ENCODE measurements around the gene ALOX12B.

ALOX12B gene

DNA sequence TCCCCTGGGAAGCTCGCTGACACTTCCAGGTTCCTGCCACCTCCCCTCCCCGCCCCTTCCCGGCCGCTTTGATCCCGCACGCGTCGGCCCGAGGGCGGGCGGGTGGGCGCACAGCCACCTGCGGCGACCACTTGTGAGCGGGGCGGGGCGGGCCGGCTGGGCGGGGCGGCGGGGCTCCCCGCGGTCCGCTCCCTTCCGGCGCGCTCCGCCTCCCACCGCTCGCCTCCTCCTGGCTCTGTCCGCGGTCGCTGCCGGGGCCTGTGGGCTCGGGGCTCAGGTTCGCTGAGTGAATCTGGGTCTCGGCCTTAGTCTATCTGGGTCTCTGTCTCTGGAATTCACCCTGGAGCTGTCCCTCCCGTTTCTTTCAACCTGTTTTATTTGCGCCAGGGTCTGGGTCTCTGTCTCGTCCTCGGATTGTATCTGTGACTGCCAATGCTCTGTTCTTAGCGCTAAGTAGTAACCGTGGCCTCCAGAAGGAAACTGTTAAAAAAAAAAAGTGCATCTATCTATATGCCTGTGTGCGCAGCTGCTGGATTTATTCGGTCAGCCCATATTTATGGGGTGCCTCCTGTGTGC lies 39.1 kb upstream of the ALOX12B start:
- H3K27me3 ChIP-seq (replicated peaks), result no peaks in the 10 kb centered on the region
- H3K36me3 ChIP-seq (replicated peaks), result no peaks in the 10 kb centered on the region
- H3K27ac ChIP-seq, result no peak overlapping the region
- H3K4me3 ChIP-seq (ENCODE audit: low read depth, low read length), result peak overlapping the region; percentile 69
- in situ Hi-C loops (cut with HindIII; ENCODE audit: low pct_ligation_motif_present, low sequenced_read_pairs), result no loop called here
- TF ChIP-seq, protein P1, sequence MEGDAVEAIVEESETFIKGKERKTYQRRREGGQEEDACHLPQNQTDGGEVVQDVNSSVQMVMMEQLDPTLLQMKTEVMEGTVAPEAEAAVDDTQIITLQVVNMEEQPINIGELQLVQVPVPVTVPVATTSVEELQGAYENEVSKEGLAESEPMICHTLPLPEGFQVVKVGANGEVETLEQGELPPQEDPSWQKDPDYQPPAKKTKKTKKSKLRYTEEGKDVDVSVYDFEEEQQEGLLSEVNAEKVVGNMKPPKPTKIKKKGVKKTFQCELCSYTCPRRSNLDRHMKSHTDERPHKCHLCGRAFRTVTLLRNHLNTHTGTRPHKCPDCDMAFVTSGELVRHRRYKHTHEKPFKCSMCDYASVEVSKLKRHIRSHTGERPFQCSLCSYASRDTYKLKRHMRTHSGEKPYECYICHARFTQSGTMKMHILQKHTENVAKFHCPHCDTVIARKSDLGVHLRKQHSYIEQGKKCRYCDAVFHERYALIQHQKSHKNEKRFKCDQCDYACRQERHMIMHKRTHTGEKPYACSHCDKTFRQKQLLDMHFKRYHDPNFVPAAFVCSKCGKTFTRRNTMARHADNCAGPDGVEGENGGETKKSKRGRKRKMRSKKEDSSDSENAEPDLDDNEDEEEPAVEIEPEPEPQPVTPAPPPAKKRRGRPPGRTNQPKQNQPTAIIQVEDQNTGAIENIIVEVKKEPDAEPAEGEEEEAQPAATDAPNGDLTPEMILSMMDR (IDR thresholded peaks at IDR 0.05; ENCODE audit: low read depth, low read length, missing control alignments), result no peak
- no peak for DNase-seq

DNA sequence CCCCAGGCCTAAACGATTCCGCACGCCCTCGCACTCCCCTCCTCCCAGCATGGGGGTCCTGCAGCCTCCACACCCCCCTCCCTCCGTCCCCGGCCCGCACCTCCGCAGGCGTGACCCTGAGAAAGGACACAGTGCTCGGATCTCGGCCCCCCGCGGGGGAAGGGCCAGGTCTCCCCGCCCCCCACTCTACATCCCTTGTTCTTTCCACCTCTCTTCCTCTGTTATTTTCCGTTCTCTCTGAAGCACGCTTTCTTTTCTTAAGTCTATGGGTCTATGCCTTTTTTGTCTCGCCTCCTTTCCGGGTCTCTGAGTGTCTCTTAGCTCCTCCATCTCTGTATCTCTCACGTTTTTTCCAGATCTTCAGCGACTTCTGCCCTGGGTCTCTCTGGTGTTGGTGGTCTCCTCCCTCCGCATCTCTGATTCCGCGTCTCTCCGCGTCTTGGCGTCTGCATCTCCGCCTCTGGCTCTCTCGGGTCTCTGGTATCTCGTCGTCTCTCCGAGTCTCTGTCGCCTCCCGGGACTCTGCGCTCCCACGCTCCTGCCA lies 38.5 kb upstream of the ALOX12B start:
- in situ Hi-C loops (cut with HindIII; ENCODE audit: low pct_ligation_motif_present, low sequenced_read_pairs), result no loop called here
- H3K36me3 ChIP-seq (replicated peaks), result no peaks in the 10 kb centered on the region
- no peaks in the 10 kb centered on the region for H3K27me3 ChIP-seq (replicated peaks)
- H3K4me3 ChIP-seq (ENCODE audit: low read depth, low read length), result peak overlapping the region; percentile 69
- no peak overlapping the region for H3K27ac ChIP-seq
- TF ChIP-seq, protein P1 (IDR thresholded peaks at IDR 0.05; ENCODE audit: low read depth, low read length, missing control alignments), result no peak
- DNase-seq, result no peak

DNA sequence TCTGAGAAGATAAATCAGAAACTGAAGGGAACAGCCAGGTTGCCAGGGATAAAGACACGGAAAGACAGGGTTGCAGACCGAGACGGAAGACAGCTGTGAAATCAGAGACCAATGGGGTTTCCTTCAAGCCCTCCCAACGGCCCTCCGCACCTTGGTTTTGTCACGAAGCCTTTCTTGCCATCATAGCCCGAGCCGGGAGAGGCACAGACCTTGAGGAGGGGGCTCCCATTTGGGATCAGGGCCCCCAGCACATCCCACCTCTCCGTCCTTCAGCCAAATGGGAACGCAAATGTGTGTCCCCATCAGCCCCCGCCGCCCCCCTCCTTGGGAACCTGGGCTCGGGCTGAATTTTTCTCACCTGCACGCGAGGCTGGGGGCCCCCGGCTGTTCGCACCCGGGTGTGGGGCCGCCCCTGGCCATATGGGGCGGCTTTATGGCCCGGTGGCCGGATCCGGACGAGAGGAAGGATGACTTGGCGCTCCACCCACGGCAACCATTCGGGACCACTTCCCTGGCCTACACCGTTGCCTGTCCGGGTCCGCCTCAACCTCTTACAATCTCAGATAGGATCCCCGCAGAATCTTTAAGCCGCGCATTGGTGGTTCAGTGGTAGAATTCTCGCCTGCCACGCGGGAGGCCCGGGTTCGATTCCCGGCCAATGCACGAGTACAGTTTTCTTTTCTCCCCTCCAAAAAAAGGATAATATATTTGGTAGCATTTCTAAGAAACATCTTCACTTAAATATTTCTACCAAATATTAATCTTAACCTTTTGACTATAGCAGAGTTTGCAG lies 37.8 kb upstream of the ALOX12B start:
- TF ChIP-seq, protein P1 (IDR thresholded peaks at IDR 0.05; ENCODE audit: low read depth, low read length, missing control alignments), result no peak
- Histone ChIP-seq H3K27ac (no peak overlapping the region), H3K4me3 (ENCODE audit: low read depth, low read length) (peak overlapping the region; percentile 69), H3K27me3 (replicated peaks) (no peaks in the 10 kb centered on the region), H3K36me3 (replicated peaks) (no peaks in the 10 kb centered on the region)
- peak; percentile 75 for DNase-seq
- in situ Hi-C loops (cut with HindIII; ENCODE audit: low pct_ligation_motif_present, low sequenced_read_pairs), result no loop called here

DNA sequence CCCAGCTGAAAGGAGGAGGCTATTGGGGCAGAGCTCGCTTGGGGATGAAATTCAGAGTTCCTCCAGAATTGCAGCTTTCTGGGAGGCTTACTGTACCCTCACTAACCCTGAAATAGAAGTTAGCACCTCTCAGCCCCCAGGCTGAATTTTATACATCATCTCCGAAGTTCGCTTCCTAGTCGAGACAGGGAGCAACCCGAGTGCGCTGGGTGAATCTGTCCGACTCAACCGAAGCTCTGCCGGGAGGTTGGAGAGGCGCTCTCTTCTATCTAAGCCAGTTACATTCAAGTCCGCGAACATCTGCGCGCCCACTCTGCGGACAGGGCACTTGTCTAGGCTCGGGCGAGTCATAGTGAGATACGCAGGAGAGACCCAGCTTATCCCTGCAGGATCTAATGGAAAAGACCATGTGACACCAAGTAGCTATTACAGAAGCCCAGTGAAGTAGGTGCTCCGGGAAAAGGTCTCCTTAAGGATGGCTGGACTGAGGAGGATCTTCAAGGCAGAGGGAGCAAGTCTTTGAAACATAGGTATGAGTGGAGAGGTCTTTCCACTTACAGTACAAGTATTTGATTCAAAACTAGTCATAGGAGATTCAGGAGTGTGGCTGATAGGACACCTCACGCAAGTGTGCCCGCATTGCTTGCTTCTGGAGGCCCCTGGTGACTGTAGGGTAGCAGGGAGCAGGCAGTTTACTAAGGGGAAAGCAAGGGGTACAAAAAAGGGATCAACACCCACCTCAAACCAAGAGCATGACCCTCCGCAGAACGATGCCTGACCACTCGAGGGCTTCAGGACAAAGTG lies 37.0 kb upstream of the ALOX12B start:
- Histone ChIP-seq H3K4me3 (ENCODE audit: low read depth, low read length) (peak overlapping the region; percentile 69), H3K27ac (no peak overlapping the region), H3K27me3 (replicated peaks) (no peaks in the 10 kb centered on the region), H3K36me3 (replicated peaks) (no peaks in the 10 kb centered on the region)
- TF ChIP-seq, protein P1 (IDR thresholded peaks at IDR 0.05; ENCODE audit: low read depth, low read length, missing control alignments), result no peak
- in situ Hi-C loops (cut with HindIII; ENCODE audit: low pct_ligation_motif_present, low sequenced_read_pairs), result no loop called here
- no peak for DNase-seq

DNA sequence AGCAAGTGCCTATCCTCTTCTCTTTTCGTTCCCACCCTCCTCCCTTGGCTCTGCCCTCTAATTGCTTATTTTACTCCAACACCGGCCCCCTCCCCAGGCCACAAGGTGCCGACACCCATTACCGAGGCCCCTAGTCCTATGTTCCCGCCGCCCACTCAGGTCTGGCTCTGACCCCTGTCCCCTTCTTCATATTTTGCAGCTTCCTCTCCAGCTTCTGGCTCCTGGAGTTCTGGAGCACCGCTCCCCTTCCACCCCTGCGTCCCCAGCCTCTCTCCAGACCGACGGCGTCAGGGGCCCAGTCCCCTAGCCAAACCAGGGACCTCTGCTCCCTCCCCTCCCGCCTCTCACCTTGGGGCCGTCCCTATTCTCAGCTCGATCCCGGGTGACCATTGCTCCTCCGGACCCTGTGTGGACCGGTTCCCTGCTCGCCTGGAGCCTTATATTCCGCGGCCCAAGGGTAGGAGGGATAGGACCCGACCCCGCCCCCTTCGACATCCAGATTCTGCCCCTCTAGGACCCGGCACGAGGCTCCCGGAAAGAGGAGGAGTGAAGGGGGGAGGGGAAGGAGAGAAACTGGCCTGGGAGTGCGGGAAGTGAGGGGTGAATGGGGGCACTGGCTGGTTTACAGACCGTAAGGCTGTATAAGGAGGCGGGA lies 36.3 kb upstream of the ALOX12B start, which contains the start of gene HES7:
Gene HES7, minus strand, starts transcription at position 412 of the 655 bp plus-strand sequence. Its CDS starts 22 bp downstream, at position 390.
- H3K27ac ChIP-seq, result no peak within 1 kb of the TSS
- H3K27me3 ChIP-seq (replicated peaks), result no peaks in the 10 kb centered on the region
- peak within 1 kb of the TSS; percentile 69 for H3K4me3 ChIP-seq (ENCODE audit: low read depth, low read length)
- no peak for DNase-seq
- TF ChIP-seq, protein P1 (IDR thresholded peaks at IDR 0.05; ENCODE audit: low read depth, low read length, missing control alignments), result no peak
- no peaks in the 10 kb centered on the region for H3K36me3 ChIP-seq (replicated peaks)
- in situ Hi-C loops (cut with HindIII; ENCODE audit: low pct_ligation_motif_present, low sequenced_read_pairs), result no loop called here

Measured in brain microvascular endothelial cell (primary cell).